MCF 10A (cell line): Measurements from ENCODE around the gene REEP6. TPM values are rescaled to one million over a fixed set of nuclear protein-coding genes. Genes with fewer than 3 reads are reported as not detected.

Source experiments
- BruUV-seq: library from RNA; stranded (reverse); fragments of 400-500 nt; replicated peaks from 2 replicates; lab custom pipeline; 2021; lab: Mats Ljungman, UMichigan
- CTCF ChIA-PET: fragments of 300-600 bp; sonication (Branson Sonifier 250); formaldehyde crosslinking; extraction: SDS; loops from one replicate; lab custom pipeline; 2021; ENCODE audit warnings: antibody characterized with exemption, inconsistent platforms; lab: Yijun Ruan, JAX
- POLR2A ChIA-PET: fragments of 300-600, 350-650 bp; sonication (Branson Sonifier 250); formaldehyde crosslinking; extraction: SDS; loops from one replicate; lab custom pipeline; 2020; ENCODE audit warnings: antibody characterized with exemption, inconsistent platforms; lab: Yijun Ruan, JAX
- DNase-seq: peaks from one replicate; pipeline ENCODE4 v3.0.0-alpha.2; 2018; ENCODE audit not compliant: unreplicated experiment
- H3K27ac Mint-ChIP-seq: one replicate; pipeline ENCODE4 v1.8.0; 2022; ENCODE audit warnings: mild to moderate bottlenecking, low read depth, mixed read lengths; ENCODE audit not compliant: unreplicated experiment
- H3K27me3 Mint-ChIP-seq: one replicate; pipeline ENCODE4 v1.8.0; 2022; ENCODE audit warnings: mixed read lengths; ENCODE audit not compliant: insufficient read depth, unreplicated experiment
- H3K36me3 Mint-ChIP-seq: one replicate; pipeline ENCODE4 v1.8.0; 2022; ENCODE audit warnings: mild to moderate bottlenecking, moderate library complexity, mixed read lengths; ENCODE audit not compliant: insufficient read depth, unreplicated experiment
- H3K4me1 Mint-ChIP-seq: one replicate; pipeline ENCODE4 v1.8.0; 2022; ENCODE audit warnings: mixed read lengths; ENCODE audit not compliant: insufficient read depth, unreplicated experiment
- H3K4me3 Mint-ChIP-seq: one replicate; pipeline ENCODE4 v1.8.0; 2022; ENCODE audit warnings: mild to moderate bottlenecking, moderate library complexity, mixed read lengths; ENCODE audit not compliant: unreplicated experiment
- H3K9me3 Mint-ChIP-seq: one replicate; pipeline ENCODE4 v1.8.0; 2022; ENCODE audit warnings: mixed read lengths; ENCODE audit not compliant: unreplicated experiment
- CTCF ChIP-seq: fragments of 200-600 bp; IDR thresholded peaks from one replicate; pipeline ENCODE4 v1.8.0; 2022; ENCODE audit warnings: antibody characterized with exemption, mild to moderate bottlenecking; ENCODE audit not compliant: unreplicated experiment
- intact Hi-C: fragments of 100-400 bp; cut with micrococcal nuclease; formaldehyde crosslinking; loops from 2 replicates; pipeline ENCODE4 v1.14.1; 2022
- total RNA-seq: library from RNA; stranded (reverse); gene quantifications from 2 replicates; pipeline ENCODE4 v1.2.3, GENCODE V29; 2022

The REEP6 gene
- total RNA-seq, 1 experiment from 2014 or later, result 3.8 TPM

- no peaks in the 10 kb centered on the region for H3K27me3 Mint-ChIP-seq
- H3K27ac Mint-ChIP-seq, result no peak overlapping the region
- intact Hi-C loops, result loop anchor here (2.0 to 5.0 kb wide), 2 partner anchors 47 to 234 kb away; partner anchors contain the start of gene FAM174C
- H3K4me3 Mint-ChIP-seq, result peak overlapping the region; percentile 75
- H3K9me3 Mint-ChIP-seq, result no peaks in the 10 kb centered on the region
- peaks cover 9% of the 10 kb centered on the region for H3K4me1 Mint-ChIP-seq
- ChIA-PET CTCF (interaction anchor here (0.6 kb wide), 1 partner anchor 1058 kb away, joined by 3 read pairs; no protein-coding TSS in a partner anchor), POLR2A (interaction anchor here (0.6 to 0.7 kb wide), 2 partner anchors 93 to 976 kb away, joined by 4 read pairs; no protein-coding TSS in a partner anchor)
- TF ChIP-seq CTCF, result no peak
- no TSS peak for BruUV-seq
- H3K36me3 Mint-ChIP-seq, result peaks cover 4% of the 10 kb centered on the region
- DNase-seq, result no peak
Measured at GRCh38 chr19:1511318-1512317, 20.6 kb downstream of the REEP6 start.

- Mint-ChIP-seq H3K27me3 (no peaks in the 10 kb centered on the region), H3K27ac (no peak within 1 kb of the TSS), H3K36me3 (peaks cover 2% of the 10 kb centered on the region), H3K9me3 (no peaks in the 10 kb centered on the region), H3K4me3 (peak within 1 kb of the TSS; percentile 75), H3K4me1 (peaks cover 6% of the 10 kb centered on the region)
- ChIA-PET CTCF (interaction anchor here (0.6 kb wide), 1 partner anchor 1059 kb away, joined by 3 read pairs; no protein-coding TSS in a partner anchor), POLR2A (interaction anchor here (0.6 to 0.7 kb wide), 2 partner anchors 91 to 977 kb away, joined by 4 read pairs; no protein-coding TSS in a partner anchor)
- TF ChIP-seq CTCF, result peak; percentile 20
- peak; percentile 74 for DNase-seq
- BruUV-seq, result no TSS peak
- intact Hi-C loops, result loop anchor here (1.0 to 5.0 kb wide), 3 partner anchors 48 to 236 kb away; partner anchors contain the start of genes FAM174C and RPS15
Measured at GRCh38 chr19:1512671-1513498, 21.9 kb downstream of the REEP6 start, which contains the start of gene ADAMTSL5. Gene ADAMTSL5, minus strand, starts transcription at chr19:1513019. Its CDS starts 2,076 bp downstream, at chr19:1510943.

GRCh38 chr19:1513499-1514294 is 22.7 kb downstream of the REEP6 start:
- CTCF ChIA-PET, result no interaction called here
- peak; percentile 62 for DNase-seq
- no peak overlapping the region for H3K27ac Mint-ChIP-seq
- peak; percentile 76 for TF ChIP-seq CTCF
- intact Hi-C loops, result loop anchor here (1.0 to 5.0 kb wide), 3 partner anchors 49 to 236 kb away; partner anchors contain the start of genes FAM174C and RPS15
- no peaks in the 10 kb centered on the region for H3K36me3 Mint-ChIP-seq
- BruUV-seq, result no TSS peak
- peaks cover 5% of the 10 kb centered on the region for H3K4me1 Mint-ChIP-seq
- POLR2A ChIA-PET, result no interaction called here
- peak overlapping the region; percentile 75 for H3K4me3 Mint-ChIP-seq
- no peaks in the 10 kb centered on the region for H3K9me3 Mint-ChIP-seq
- H3K27me3 Mint-ChIP-seq, result no peaks in the 10 kb centered on the region
